Trophoblast cell (in vitro differentiated cells and primary cell): ENCODE results near the gene SEMA5A.

Source experiments
- DNase-seq, 2 donors: peaks; one replicate each; pipeline ENCODE4 v3.0.0-alpha.2; 2016
- H2AFZ ChIP-seq: 2 replicates; pipeline ENCODE4 v1.6.1; 2013; ENCODE audit warnings: low read length, moderate library complexity, mild to moderate bottlenecking; ENCODE audit not compliant: insufficient read depth, poor library complexity
- H2AK5ac ChIP-seq: 2 replicates; pipeline ENCODE4 v1.6.1; 2013; ENCODE audit warnings: mild to moderate bottlenecking, low read length
- H2BK120ac ChIP-seq: 2 replicates; pipeline ENCODE4 v1.6.1; 2013; ENCODE audit warnings: low read length, mild to moderate bottlenecking, moderate library complexity; ENCODE audit not compliant: insufficient read depth, poor library complexity
- H2BK12ac ChIP-seq: 2 replicates; pipeline ENCODE4 v1.6.1; 2013; ENCODE audit warnings: mild to moderate bottlenecking, low read length, moderate library complexity
- H2BK5ac ChIP-seq: 2 replicates; pipeline ENCODE4 v1.6.1; 2013; ENCODE audit warnings: low read length, low read depth, moderate library complexity, mild to moderate bottlenecking; ENCODE audit not compliant: poor library complexity
- H3K14ac ChIP-seq: 2 replicates; pipeline ENCODE4 v1.6.1; 2013; ENCODE audit warnings: mild to moderate bottlenecking, low read length
- H3K18ac ChIP-seq: 2 replicates; pipeline ENCODE4 v1.6.1; 2013; ENCODE audit warnings: mild to moderate bottlenecking, low read length
- H3K23ac ChIP-seq: 2 replicates; pipeline ENCODE4 v1.6.1; 2013; ENCODE audit warnings: low read length
- H3K27ac ChIP-seq: 2 replicates; pipeline ENCODE4 v1.5.1; 2013; ENCODE audit warnings: low read depth, mild to moderate bottlenecking, inconsistent platforms, low read length, moderate library complexity
- H3K27me3 ChIP-seq: 2 replicates; pipeline ENCODE4 v1.6.1; 2013; ENCODE audit warnings: inconsistent platforms, mild to moderate bottlenecking, low read length, moderate library complexity; ENCODE audit not compliant: insufficient read depth
- H3K36me3 ChIP-seq, 2 experiments: 1 replicate in 1 of 2; 2 replicates in 1 of 2; pipeline ENCODE4 v1.6.1; 2013; ENCODE audit warnings: low read length in 2 of 2, mild to moderate bottlenecking in 2 of 2, moderate library complexity in 1 of 2; ENCODE audit not compliant: insufficient read depth in 2 of 2, control insufficient read depth in 1 of 2
- H3K4ac ChIP-seq: 2 replicates; pipeline ENCODE4 v1.6.1; 2013; ENCODE audit warnings: low read depth, mild to moderate bottlenecking, low read length, moderate library complexity
- H3K4me1 ChIP-seq, 2 experiments: 1 replicate in 1 of 2; 2 replicates in 1 of 2; pipeline ENCODE4 v1.6.1; 2013; ENCODE audit warnings: low read length in 2 of 2, mild to moderate bottlenecking in 2 of 2, moderate library complexity in 1 of 2; ENCODE audit not compliant: insufficient read depth in 2 of 2, control insufficient read depth in 1 of 2
- H3K4me2 ChIP-seq: 2 replicates; pipeline ENCODE4 v1.6.1; 2013; ENCODE audit warnings: inconsistent platforms, mild to moderate bottlenecking, low read length, moderate library complexity
- H3K4me3 ChIP-seq: 2 replicates; pipeline ENCODE4 v1.5.1; 2013; ENCODE audit warnings: mild to moderate bottlenecking, low read depth, low read length, inconsistent platforms
- H3K79me1 ChIP-seq: one replicate; pipeline ENCODE4 v1.6.1; 2013; ENCODE audit warnings: low read length
- H3K79me2 ChIP-seq: 2 replicates; pipeline ENCODE4 v1.6.1; 2013; ENCODE audit warnings: low read length, mild to moderate bottlenecking; ENCODE audit not compliant: control insufficient read depth, insufficient read depth, poor library complexity
- H3K9ac ChIP-seq: 2 replicates; pipeline ENCODE4 v1.6.1; 2013; ENCODE audit warnings: mild to moderate bottlenecking, low read length
- H3K9me3 ChIP-seq: 2 replicates; pipeline ENCODE4 v1.6.1; 2013; ENCODE audit warnings: low read depth, mild to moderate bottlenecking, control low read depth, inconsistent platforms, low read length; ENCODE audit not compliant: insufficient read depth
- H4K12ac ChIP-seq: 2 replicates; pipeline ENCODE4 v1.6.1; 2013; ENCODE audit warnings: low read depth, mild to moderate bottlenecking, low read length, moderate library complexity
- H4K8ac ChIP-seq: 2 replicates; pipeline ENCODE4 v1.6.1; 2013; ENCODE audit warnings: low read depth, mild to moderate bottlenecking, low read length, moderate library complexity
- H4K91ac ChIP-seq: one replicate; pipeline ENCODE4 v1.6.1; 2013; ENCODE audit warnings: low read depth, mild to moderate bottlenecking, low read length, moderate library complexity
- WGBS: extraction: QIAGEN DNeasy Blood & Tissue Kit; methylation state at CpG from one replicate; pipeline ENCODE4 v1.1.7; 2013; ENCODE audit warnings: missing lambda C conversion rate; ENCODE audit not compliant: insufficient read length, insufficient coverage; ENCODE audit errors: extremely low coverage; 5-methylcytosine and 5-hydroxymethylcytosine counted together

Gene SEMA5A

DNA sequence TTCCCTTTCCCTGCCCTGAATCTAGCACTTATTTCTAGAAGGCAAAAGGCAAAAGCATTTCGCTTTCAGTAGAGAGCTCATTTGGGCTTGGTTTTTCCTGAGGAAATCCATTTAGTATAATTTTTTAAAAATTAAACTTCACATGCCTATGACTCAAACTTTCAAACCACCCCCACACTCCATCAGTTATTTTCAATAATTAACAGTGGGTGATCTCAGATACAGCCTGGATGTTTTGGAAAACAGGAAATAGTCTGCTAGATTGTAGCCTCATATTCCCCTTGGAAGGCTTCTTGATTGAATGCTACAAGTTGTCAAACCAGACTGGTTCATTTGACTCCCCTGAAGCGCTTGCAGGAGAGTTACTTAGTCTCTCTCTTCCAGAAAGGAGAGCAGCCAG, 40.6 kb downstream of the SEMA5A start:
- H3K79me1 ChIP-seq = no peaks in the 10 kb centered on the region
- H4K12ac ChIP-seq = no peak overlapping the region
- no peak for DNase-seq
- no peak overlapping the region for H3K27ac ChIP-seq
- no peak overlapping the region for H3K18ac ChIP-seq
- no peak overlapping the region for H3K14ac ChIP-seq
- no peak overlapping the region for H2BK120ac ChIP-seq
- H3K23ac ChIP-seq = no peak overlapping the region
- no peak overlapping the region for H2BK12ac ChIP-seq
- H2BK5ac ChIP-seq = no peak overlapping the region
- H3K4ac ChIP-seq = no peak overlapping the region
- no peak overlapping the region for H3K4me2 ChIP-seq
- H2AFZ ChIP-seq = no peak overlapping the region
- no peaks in the 10 kb centered on the region for H3K9me3 ChIP-seq
- H3K4me1 ChIP-seq = peaks cover 6 to 13% of the 10 kb centered on the region in 2 experiments
- peaks cover 10 to 22% of the 10 kb centered on the region in 2 experiments for H3K36me3 ChIP-seq
- no peak overlapping the region for H3K9ac ChIP-seq
- H3K79me2 ChIP-seq = no peaks in the 10 kb centered on the region
- no peak overlapping the region for H2AK5ac ChIP-seq
- WGBS = no CpG with 5 or more reads among the region's 2 CpGs
- no peaks in the 10 kb centered on the region for H3K27me3 ChIP-seq
- no peak overlapping the region for H4K91ac ChIP-seq
- no peak overlapping the region for H4K8ac ChIP-seq
- no peak overlapping the region for H3K4me3 ChIP-seq

DNA sequence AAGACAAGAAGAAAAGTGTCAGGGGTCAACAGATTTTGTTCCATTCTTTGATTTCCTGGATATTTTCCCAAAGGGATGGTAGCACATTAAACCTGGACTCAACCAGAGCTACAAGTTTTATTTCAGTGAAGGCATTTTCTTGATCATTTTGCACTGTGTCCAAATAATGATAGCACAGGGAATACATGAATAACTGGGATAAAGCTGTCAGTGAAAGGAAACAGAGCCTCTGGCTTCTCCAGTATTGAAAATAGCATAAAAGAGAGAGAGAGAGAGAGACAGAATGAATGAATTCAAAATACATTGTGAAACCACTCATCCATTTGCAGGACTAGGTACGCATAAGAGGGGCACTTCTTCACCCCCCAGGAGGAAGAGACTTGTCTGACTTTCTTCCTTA, 43.0 kb downstream of the SEMA5A start:
- peaks cover 4 to 17% of the 10 kb centered on the region in 2 experiments for H3K36me3 ChIP-seq
- no peak overlapping the region for H4K12ac ChIP-seq
- H4K91ac ChIP-seq = no peak overlapping the region
- WGBS = no CpG with 5 or more reads among the region's 1 CpG
- no peak overlapping the region for H2AFZ ChIP-seq
- H3K18ac ChIP-seq = no peak overlapping the region
- H2AK5ac ChIP-seq = no peak overlapping the region
- no peak for DNase-seq
- H3K4me3 ChIP-seq = no peak overlapping the region
- H2BK5ac ChIP-seq = no peak overlapping the region
- H3K79me2 ChIP-seq = peaks cover 2% of the 10 kb centered on the region
- H2BK12ac ChIP-seq = no peak overlapping the region
- H3K9ac ChIP-seq = no peak overlapping the region
- H3K27ac ChIP-seq = no peak overlapping the region
- H3K14ac ChIP-seq = no peak overlapping the region
- H4K8ac ChIP-seq = no peak overlapping the region
- H3K4me2 ChIP-seq = no peak overlapping the region
- H3K4ac ChIP-seq = no peak overlapping the region
- H2BK120ac ChIP-seq = no peak overlapping the region
- no peaks in the 10 kb centered on the region for H3K27me3 ChIP-seq
- H3K9me3 ChIP-seq = no peaks in the 10 kb centered on the region
- no peaks in the 10 kb centered on the region for H3K79me1 ChIP-seq
- H3K4me1 ChIP-seq = peaks cover 8 to 12% of the 10 kb centered on the region in 2 experiments
- no peak overlapping the region for H3K23ac ChIP-seq

GRCh38 chr5:9502050-9502834, 43.6 kb downstream of the SEMA5A start:
- Histone ChIP-seq H3K4me2 (no peak overlapping the region), H3K9ac (no peak overlapping the region), H2AFZ (no peak overlapping the region), H2BK5ac (no peak overlapping the region), H3K27ac (no peak overlapping the region), H4K12ac (no peak overlapping the region), H2AK5ac (no peak overlapping the region), H4K91ac (no peak overlapping the region), H4K8ac (no peak overlapping the region), H3K27me3 (no peaks in the 10 kb centered on the region), H3K18ac (no peak overlapping the region), H3K23ac (no peak overlapping the region), H2BK120ac (no peak overlapping the region), H3K79me2 (peaks cover 4% of the 10 kb centered on the region), H3K14ac (no peak overlapping the region), H3K4me1 (peaks cover 8 to 12% of the 10 kb centered on the region in 2 experiments), H3K79me1 (no peaks in the 10 kb centered on the region), H3K4ac (no peak overlapping the region), H3K36me3 (peaks cover 2 to 15% of the 10 kb centered on the region in 2 experiments), H3K9me3 (no peaks in the 10 kb centered on the region), H3K4me3 (no peak overlapping the region), H2BK12ac (no peak overlapping the region)
- WGBS = no CpG with 5 or more reads among the region's 4 CpGs
- no peak for DNase-seq

- Histone ChIP-seq H3K79me2 (peaks cover 4% of the 10 kb centered on the region), H2BK5ac (no peak overlapping the region), H4K91ac (no peak overlapping the region), H3K9ac (no peak overlapping the region), H3K27me3 (no peaks in the 10 kb centered on the region), H3K14ac (no peak overlapping the region), H3K18ac (no peak overlapping the region), H4K8ac (no peak overlapping the region), H3K4me2 (no peak overlapping the region), H3K4me3 (no peak overlapping the region), H3K4ac (peak overlapping the region; percentile 47), H3K36me3 (peaks cover 2 to 13% of the 10 kb centered on the region in 2 experiments), H3K23ac (no peak overlapping the region), H4K12ac (no peak overlapping the region), H3K9me3 (no peaks in the 10 kb centered on the region), H3K79me1 (no peaks in the 10 kb centered on the region), H3K4me1 (peaks cover 6 to 10% of the 10 kb centered on the region in 2 experiments), H3K27ac (no peak overlapping the region), H2BK12ac (no peak overlapping the region), H2BK120ac (no peak overlapping the region), H2AK5ac (no peak overlapping the region), H2AFZ (no peak overlapping the region)
- no CpG with 5 or more reads among the region's 2 CpGs for WGBS
- DNase-seq = no peak
Observed at GRCh38 chr5:9500625-9501024, 45.2 kb downstream of the SEMA5A start.
